ENCODE measurements around the gene SERPINA4. TPM values are rescaled to one million over a fixed set of nuclear protein-coding genes. Genes with fewer than 3 reads are reported as not detected.

SERPINA4 gene
- total RNA-seq, 4 donors from 2014 or later, result 0.13 to 0.26 TPM; not detected in 2

DNA sequence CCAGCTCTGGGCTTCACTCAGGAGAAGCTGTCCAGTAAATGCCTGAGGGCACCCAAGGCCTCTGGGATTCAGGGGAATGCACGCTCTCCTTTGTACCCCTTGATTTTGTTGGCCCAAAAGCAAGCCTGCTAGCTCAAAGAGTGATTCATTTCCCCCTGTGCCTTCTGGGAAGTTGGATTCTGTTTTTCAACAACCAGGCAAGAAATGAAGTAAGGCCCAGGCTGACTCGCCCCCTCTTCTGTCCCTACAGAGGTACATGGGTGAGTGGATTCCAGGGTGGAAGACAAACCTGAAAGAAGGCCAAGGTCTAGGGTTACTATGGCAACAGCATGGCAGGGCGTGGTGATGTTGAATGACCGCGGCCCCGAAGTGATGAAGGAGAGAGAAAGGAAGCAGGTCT lies 10.7 kb downstream of the SERPINA4 start:
- Histone ChIP-seq H3K4me3 (no peak overlapping the region), H3K27me3 (no peaks in the 10 kb centered on the region), H3K4me1 (no peaks in the 10 kb centered on the region), H3K9me3 (no peaks in the 10 kb centered on the region), H3K27ac (peak overlapping the region in 2 of 4 donors; percentile 11 to 33), H3K36me3 (no peaks in the 10 kb centered on the region)
- DNase-seq (no peak), ATAC-seq (no peak)
- no peak for TF ChIP-seq POLR2A (IDR thresholded peaks at IDR 0.05)
- TF ChIP-seq, protein P1, sequence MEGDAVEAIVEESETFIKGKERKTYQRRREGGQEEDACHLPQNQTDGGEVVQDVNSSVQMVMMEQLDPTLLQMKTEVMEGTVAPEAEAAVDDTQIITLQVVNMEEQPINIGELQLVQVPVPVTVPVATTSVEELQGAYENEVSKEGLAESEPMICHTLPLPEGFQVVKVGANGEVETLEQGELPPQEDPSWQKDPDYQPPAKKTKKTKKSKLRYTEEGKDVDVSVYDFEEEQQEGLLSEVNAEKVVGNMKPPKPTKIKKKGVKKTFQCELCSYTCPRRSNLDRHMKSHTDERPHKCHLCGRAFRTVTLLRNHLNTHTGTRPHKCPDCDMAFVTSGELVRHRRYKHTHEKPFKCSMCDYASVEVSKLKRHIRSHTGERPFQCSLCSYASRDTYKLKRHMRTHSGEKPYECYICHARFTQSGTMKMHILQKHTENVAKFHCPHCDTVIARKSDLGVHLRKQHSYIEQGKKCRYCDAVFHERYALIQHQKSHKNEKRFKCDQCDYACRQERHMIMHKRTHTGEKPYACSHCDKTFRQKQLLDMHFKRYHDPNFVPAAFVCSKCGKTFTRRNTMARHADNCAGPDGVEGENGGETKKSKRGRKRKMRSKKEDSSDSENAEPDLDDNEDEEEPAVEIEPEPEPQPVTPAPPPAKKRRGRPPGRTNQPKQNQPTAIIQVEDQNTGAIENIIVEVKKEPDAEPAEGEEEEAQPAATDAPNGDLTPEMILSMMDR (IDR thresholded peaks at IDR 0.05 in 4 of 5, conservative IDR thresholded peaks at IDR 0.05 in 1 of 5), result no peak
- intact Hi-C loops (cut with DNase I; ENCODE audit: low total_unique reads) (no loop called here), in situ Hi-C loops (cut with MboI; ENCODE audit: low sequenced_read_pairs in 4 of 4) (no loop called here)

DNA sequence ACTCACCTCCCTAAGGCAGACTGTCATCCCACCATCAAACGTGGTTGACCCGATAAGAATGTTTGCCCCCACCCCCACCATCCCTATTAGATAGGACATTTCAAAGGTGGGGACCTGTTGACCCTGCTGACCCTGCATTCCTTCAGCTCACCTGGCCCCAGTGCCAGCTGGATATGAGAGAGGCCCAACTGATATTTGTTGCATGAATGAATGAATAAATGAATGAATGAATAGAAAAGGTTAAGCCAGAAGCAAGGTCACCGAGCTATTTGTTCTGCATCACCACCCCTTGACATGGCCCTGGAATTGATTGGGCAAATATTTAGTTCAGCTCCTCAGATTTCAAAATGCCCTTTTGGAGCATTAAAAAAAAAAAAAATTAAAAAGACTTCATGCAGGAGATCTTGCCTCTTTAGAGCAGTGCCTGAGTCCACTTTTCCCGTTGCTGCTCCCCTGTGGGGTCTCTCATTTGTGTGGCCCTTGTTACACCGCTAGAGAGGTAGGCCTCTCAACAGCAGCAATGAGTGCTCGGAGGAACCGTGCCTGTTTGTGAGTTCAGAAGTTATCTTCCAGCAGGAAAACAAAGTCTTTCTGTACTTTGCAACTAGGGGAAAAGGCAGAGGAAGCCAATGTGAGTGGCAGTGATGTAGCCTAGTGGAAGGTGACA lies 11.5 kb downstream of the SERPINA4 start:
- no peak for ATAC-seq

DNA sequence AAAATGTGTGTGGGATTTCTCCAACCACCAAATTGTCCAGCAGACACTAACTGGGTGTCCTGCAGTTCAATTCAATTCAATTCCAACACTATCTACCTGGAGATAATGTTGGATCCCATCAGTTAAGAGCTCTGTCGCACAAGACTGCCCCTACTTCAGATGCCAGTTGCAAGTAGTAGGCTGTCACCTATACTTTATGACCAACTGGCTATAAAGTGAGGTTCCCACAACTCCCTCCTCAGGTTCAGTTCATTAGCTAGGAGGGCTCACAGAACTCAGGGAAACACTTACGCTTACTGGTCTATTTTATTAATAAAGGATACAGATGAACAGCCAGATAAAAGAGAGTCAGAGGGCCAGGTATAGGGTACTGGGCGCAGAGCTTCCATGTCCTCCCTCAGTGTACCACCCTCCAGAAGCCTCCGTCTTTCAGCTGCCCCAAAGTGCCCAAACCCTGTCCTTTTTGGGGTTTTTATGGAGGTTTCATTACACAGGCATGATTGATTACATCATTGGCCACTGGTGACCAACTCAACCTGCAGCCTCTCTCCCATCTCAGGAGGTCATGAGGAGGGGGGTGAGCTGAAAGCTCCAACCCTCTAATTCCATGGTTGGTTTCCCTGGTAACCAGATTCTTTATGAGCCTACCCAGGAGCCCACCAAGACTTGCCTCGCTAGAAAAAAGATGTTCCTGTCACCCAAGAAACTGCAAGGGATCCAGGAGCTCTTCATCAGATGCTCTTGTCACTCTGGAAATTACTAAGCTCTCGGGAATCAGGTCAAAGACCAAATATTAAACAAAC lies 12.4 kb downstream of the SERPINA4 start:
- ATAC-seq, result no peak
- in situ Hi-C loops (cut with MboI; ENCODE audit: low sequenced_read_pairs in 4 of 4), result no loop called here
- no peaks in the 10 kb centered on the region for H3K4me1 ChIP-seq
- intact Hi-C loops (cut with DNase I; ENCODE audit: low total_unique reads), result no loop called here
- no peaks in the 10 kb centered on the region for H3K27me3 ChIP-seq
- H3K4me3 ChIP-seq, result no peak overlapping the region
- H3K9me3 ChIP-seq, result no peaks in the 10 kb centered on the region
- TF ChIP-seq, protein P1 (IDR thresholded peaks at IDR 0.05 in 4 of 5, conservative IDR thresholded peaks at IDR 0.05 in 1 of 5), result no peak
- TF ChIP-seq POLR2A (IDR thresholded peaks at IDR 0.05), result no peak
- DNase-seq, result no peak
- no peak overlapping the region for H3K27ac ChIP-seq
- no peaks in the 10 kb centered on the region for H3K36me3 ChIP-seq

More for the DNA sequence above, 11.5 kb downstream of the SERPINA4 start:
- Histone ChIP-seq H3K9me3 (no peaks in the 10 kb centered on the region), H3K4me3 (no peak overlapping the region), H3K27ac (no peak overlapping the region), H3K27me3 (no peaks in the 10 kb centered on the region), H3K36me3 (no peaks in the 10 kb centered on the region), H3K4me1 (no peaks in the 10 kb centered on the region)
- DNase-seq, result no peak
- in situ Hi-C loops (cut with MboI; ENCODE audit: low sequenced_read_pairs in 4 of 4), result no loop called here
- TF ChIP-seq, protein P1 (IDR thresholded peaks at IDR 0.05 in 4 of 5, conservative IDR thresholded peaks at IDR 0.05 in 1 of 5), result no peak
- TF ChIP-seq POLR2A (IDR thresholded peaks at IDR 0.05), result no peak
- intact Hi-C loops (cut with DNase I; ENCODE audit: low total_unique reads), result no loop called here

DNA sequence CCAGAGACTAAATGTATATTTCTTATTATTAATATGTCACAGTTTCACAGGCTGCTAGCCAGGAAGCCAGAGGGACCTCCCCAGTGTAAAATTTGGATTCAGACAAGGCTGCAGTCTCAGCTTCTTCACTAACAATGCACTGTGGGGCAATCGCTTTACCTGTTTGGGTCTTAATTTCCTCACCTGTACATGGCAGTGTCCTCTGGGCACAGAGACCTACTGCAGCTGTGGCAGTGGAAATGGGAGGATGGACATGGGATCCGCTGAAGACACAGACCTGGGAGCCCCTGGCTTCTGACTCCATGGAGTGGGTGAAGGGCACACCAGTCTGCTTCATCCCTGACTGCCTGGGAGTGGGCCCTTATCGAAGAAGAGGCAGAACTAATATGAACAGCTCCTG lies 13.1 kb downstream of the SERPINA4 start:
- Histone ChIP-seq H3K27ac (no peak overlapping the region), H3K4me1 (no peaks in the 10 kb centered on the region), H3K9me3 (no peaks in the 10 kb centered on the region), H3K27me3 (no peaks in the 10 kb centered on the region), H3K36me3 (no peaks in the 10 kb centered on the region), H3K4me3 (no peak overlapping the region)
- TF ChIP-seq, protein P1 (IDR thresholded peaks at IDR 0.05 in 4 of 5, conservative IDR thresholded peaks at IDR 0.05 in 1 of 5), result no peak
- TF ChIP-seq POLR2A (IDR thresholded peaks at IDR 0.05), result no peak
- no peak for ATAC-seq
- in situ Hi-C loops (cut with MboI; ENCODE audit: low sequenced_read_pairs in 4 of 4) (no loop called here), intact Hi-C loops (cut with DNase I; ENCODE audit: low total_unique reads) (no loop called here)
- no peak for DNase-seq
